DOHH2 (cell line): ENCODE measurements around the gene SARS1.

Experiments used
- H3F3A ChIP-seq: fragments of 200-600 bp; sonication (generic), shearing (Covaris generic); 2 replicates; pipeline ENCODE4 v1.6.0; 2016; ENCODE audit warnings: antibody characterized with exemption, mild to moderate bottlenecking; ENCODE audit not compliant: control insufficient read depth, insufficient read depth
- H3K27ac ChIP-seq: fragments of 200-600 bp; sonication (generic); 2 replicates; pipeline ENCODE4 v1.5.1; 2014; ENCODE audit warnings: low read depth, mild to moderate bottlenecking, low read length, moderate library complexity
- H3K27me3 ChIP-seq: fragments of 200-600 bp; sonication (generic); 2 replicates; pipeline ENCODE4 v1.6.1; 2014; ENCODE audit warnings: mild to moderate bottlenecking, low read length, mixed read lengths; ENCODE audit not compliant: control insufficient read depth
- H3K36me3 ChIP-seq: fragments of 200-600 bp; sonication (generic); 2 replicates; pipeline ENCODE4 v1.6.1; 2014; ENCODE audit warnings: mild to moderate bottlenecking, low read length, moderate library complexity, mixed read lengths; ENCODE audit not compliant: control insufficient read depth
- H3K4me1 ChIP-seq: fragments of 200-600 bp; sonication (generic); 2 replicates; pipeline ENCODE4 v1.6.1; 2014; ENCODE audit warnings: mild to moderate bottlenecking, low read length, mixed read lengths; ENCODE audit not compliant: control insufficient read depth
- H3K4me2 ChIP-seq: fragments of 200-600 bp; sonication (generic); 2 replicates; pipeline ENCODE4 v1.6.0; 2014; ENCODE audit warnings: mild to moderate bottlenecking, low read length, moderate library complexity
- H3K4me3 ChIP-seq: fragments of 200-600 bp; sonication (generic); 2 replicates; pipeline ENCODE4 v1.5.1; 2014; ENCODE audit warnings: mild to moderate bottlenecking, low read length, mixed read lengths
- H3K79me2 ChIP-seq: fragments of 200-600 bp; sonication (generic); 2 replicates; pipeline ENCODE4 v1.6.1; 2014; ENCODE audit warnings: mild to moderate bottlenecking, low read length, mixed read lengths; ENCODE audit not compliant: control insufficient read depth
- H3K9me2 ChIP-seq: fragments of 200-600 bp; sonication (generic); replicated peaks from 2 replicates; pipeline ENCODE4 v1.6.1; 2014; ENCODE audit warnings: mild to moderate bottlenecking, low read length, mixed read lengths; ENCODE audit not compliant: control insufficient read depth
- H3K9me3 ChIP-seq: fragments of 200-600 bp; sonication (generic); 2 replicates; pipeline ENCODE4 v1.6.1; 2014; ENCODE audit warnings: antibody characterized with exemption, low read length, mixed read lengths; ENCODE audit not compliant: control insufficient read depth, insufficient read depth
- H4K20me1 ChIP-seq: fragments of 200-600 bp; sonication (generic); 2 replicates; pipeline ENCODE4 v1.6.0; 2014; ENCODE audit warnings: low read depth, mild to moderate bottlenecking, antibody characterized with exemption, low read length, moderate library complexity; ENCODE audit not compliant: control insufficient read depth, insufficient read depth
- EZH2phosphoT487 ChIP-seq: fragments of 200-600 bp; sonication (generic); IDR thresholded peaks from 2 replicates; pipeline ENCODE4 v1.6.1; 2017; ENCODE audit warnings: borderline replicate concordance, mild to moderate bottlenecking, antibody characterized with exemption, low read length, moderate library complexity, mixed read lengths
- TF ChIP-seq, protein P1 (sequence below): fragments of 200-600 bp; sonication (generic); IDR thresholded peaks from one replicate; pipeline ENCODE4 v1.5.1; 2014; ENCODE audit warnings: antibody characterized with exemption, mild to moderate bottlenecking, low read depth, low read length; ENCODE audit not compliant: poor library complexity, severe bottlenecking

Gene SARS1

GRCh38 chr1:109243860-109244552 lies 30.3 kb downstream of the SARS1 start:
- H3F3A ChIP-seq, result no peaks in the 10 kb centered on the region
- H3K27me3 ChIP-seq, result peaks cover 16% of the 10 kb centered on the region
- H3K9me2 ChIP-seq, result no peaks in the 10 kb centered on the region
- no peaks in the 10 kb centered on the region for H3K9me3 ChIP-seq
- peaks cover 5% of the 10 kb centered on the region; the same call in 1 of the 2 replicates for H4K20me1 ChIP-seq
- no peak overlapping the region for H3K4me3 ChIP-seq
- no peaks in the 10 kb centered on the region for H3K79me2 ChIP-seq
- H3K27ac ChIP-seq, result no peak overlapping the region
- no peak overlapping the region for H3K4me2 ChIP-seq
- H3K36me3 ChIP-seq, result peaks cover 6% of the 10 kb centered on the region
- TF ChIP-seq, protein P1, sequence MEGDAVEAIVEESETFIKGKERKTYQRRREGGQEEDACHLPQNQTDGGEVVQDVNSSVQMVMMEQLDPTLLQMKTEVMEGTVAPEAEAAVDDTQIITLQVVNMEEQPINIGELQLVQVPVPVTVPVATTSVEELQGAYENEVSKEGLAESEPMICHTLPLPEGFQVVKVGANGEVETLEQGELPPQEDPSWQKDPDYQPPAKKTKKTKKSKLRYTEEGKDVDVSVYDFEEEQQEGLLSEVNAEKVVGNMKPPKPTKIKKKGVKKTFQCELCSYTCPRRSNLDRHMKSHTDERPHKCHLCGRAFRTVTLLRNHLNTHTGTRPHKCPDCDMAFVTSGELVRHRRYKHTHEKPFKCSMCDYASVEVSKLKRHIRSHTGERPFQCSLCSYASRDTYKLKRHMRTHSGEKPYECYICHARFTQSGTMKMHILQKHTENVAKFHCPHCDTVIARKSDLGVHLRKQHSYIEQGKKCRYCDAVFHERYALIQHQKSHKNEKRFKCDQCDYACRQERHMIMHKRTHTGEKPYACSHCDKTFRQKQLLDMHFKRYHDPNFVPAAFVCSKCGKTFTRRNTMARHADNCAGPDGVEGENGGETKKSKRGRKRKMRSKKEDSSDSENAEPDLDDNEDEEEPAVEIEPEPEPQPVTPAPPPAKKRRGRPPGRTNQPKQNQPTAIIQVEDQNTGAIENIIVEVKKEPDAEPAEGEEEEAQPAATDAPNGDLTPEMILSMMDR, result no peak
- TF ChIP-seq EZH2phosphoT487, result no peak
- H3K4me1 ChIP-seq, result peaks cover 3% of the 10 kb centered on the region

- H3K9me2 ChIP-seq, result no peaks in the 10 kb centered on the region
- H3K36me3 ChIP-seq, result no peaks in the 10 kb centered on the region
- peaks cover 21% of the 10 kb centered on the region for H3K27me3 ChIP-seq
- H3K4me2 ChIP-seq, result no peak overlapping the region
- peaks cover 10% of the 10 kb centered on the region for H3K4me1 ChIP-seq
- no peak overlapping the region for H3K27ac ChIP-seq
- H4K20me1 ChIP-seq, result no peaks in the 10 kb centered on the region
- TF ChIP-seq, protein P1, result no peak
- TF ChIP-seq EZH2phosphoT487, result no peak
- no peaks in the 10 kb centered on the region for H3F3A ChIP-seq
- H3K9me3 ChIP-seq, result no peaks in the 10 kb centered on the region
- no peak overlapping the region for H3K4me3 ChIP-seq
- H3K79me2 ChIP-seq, result no peaks in the 10 kb centered on the region
Measured at GRCh38 chr1:109246141-109246551, 32.4 kb downstream of the SARS1 start.

GRCh38 chr1:109247401-109248365 lies 34.0 kb downstream of the SARS1 start:
- Histone ChIP-seq H3K4me1 (peaks cover 10% of the 10 kb centered on the region), H3K27me3 (peaks cover 21% of the 10 kb centered on the region), H3K79me2 (no peaks in the 10 kb centered on the region), H3F3A (no peaks in the 10 kb centered on the region), H3K4me2 (no peak overlapping the region), H4K20me1 (no peaks in the 10 kb centered on the region), H3K9me2 (no peaks in the 10 kb centered on the region), H3K27ac (no peak overlapping the region), H3K36me3 (no peaks in the 10 kb centered on the region), H3K4me3 (no peak overlapping the region), H3K9me3 (no peaks in the 10 kb centered on the region)
- TF ChIP-seq EZH2phosphoT487, result no peak
- TF ChIP-seq, protein P1, result no peak
